SK-N-SH (cell line): Measurements from ENCODE around the gene PAPLN. TPM values are rescaled to one million over a fixed set of nuclear protein-coding genes. Genes with fewer than 3 reads are reported as not detected.

Experiments
- CTCF ChIA-PET: fragments of 300-600, 350-600 bp; formaldehyde crosslinking; extraction: SDS; loops from one replicate; lab custom pipeline; 2021; lab: Yijun Ruan, JAX
- POLR2A ChIA-PET: fragments of 350-600 bp; sonication (Branson Sonifier 250); formaldehyde crosslinking; extraction: SDS; loops from one replicate; lab custom pipeline; 2020; ENCODE audit warnings: antibody characterized with exemption, inconsistent platforms; lab: Yijun Ruan, JAX
- DNase-seq: peaks from one replicate; pipeline ENCODE4 v3.0.0; 2012
- H2AFZ ChIP-seq: fragments of 200-600 bp; sonication (generic); 2 replicates; pipeline ENCODE4 v1.8.1; 2016; ENCODE audit warnings: antibody characterized with exemption, mild to moderate bottlenecking, low read depth
- H3F3A ChIP-seq: fragments of 200-600 bp; sonication (generic); replicated peaks from 2 replicates; pipeline ENCODE3; 2016; ENCODE audit warnings: antibody characterized with exemption, mild to moderate bottlenecking; ENCODE audit not compliant: insufficient read depth
- H3K27ac ChIP-seq, 2 experiments: fragments of 200-500 bp in 1 of 2; fragments of 200-600 bp in 1 of 2; sonication (Bioruptor generic) in 1 of 2; sonication (generic), shearing (Covaris generic) in 1 of 2; 2 replicates each; pipeline versions ENCODE4 v1.5.1 to v1.6.1; 2014 to 2016; ENCODE audit warnings: low read depth in 2 of 2, inconsistent platforms in 1 of 2, low read length in 1 of 2, mild to moderate bottlenecking in 1 of 2, mixed read lengths in 1 of 2
- H3K27me3 ChIP-seq: fragments of 200-600 bp; sonication (generic), shearing (Covaris generic); 2 replicates; pipeline ENCODE4 v1.6.1; 2016; ENCODE audit warnings: mixed run types; ENCODE audit not compliant: insufficient read depth
- H3K36me3 ChIP-seq, 2 experiments: fragments of 200-500 bp in 1 of 2; fragments of 200-600 bp in 1 of 2; sonication (Bioruptor generic) in 1 of 2; sonication (generic) in 1 of 2; replicated peaks in 1 of 2; 2 replicates each; pipeline versions ENCODE3 to v1.5.1; 2014 to 2016; ENCODE audit warnings: low read length in 1 of 2, mild to moderate bottlenecking in 1 of 2; ENCODE audit not compliant: insufficient read depth in 2 of 2, control insufficient read depth in 1 of 2
- H3K4me1 ChIP-seq, 2 experiments: fragments of 200-500 bp in 1 of 2; fragments of 200-600 bp in 1 of 2; sonication (Bioruptor generic) in 1 of 2; sonication (generic), shearing (Covaris generic) in 1 of 2; 2 replicates each; pipeline versions ENCODE4 v1.5.1 to v1.6.1; 2014 to 2016; ENCODE audit warnings: low read depth in 1 of 2, low read length in 1 of 2, mixed run types in 1 of 2; ENCODE audit not compliant: insufficient read depth in 2 of 2, control insufficient read depth in 1 of 2
- H3K4me2 ChIP-seq: fragments of 200-600 bp; sonication (generic), shearing (Covaris generic); 2 replicates; pipeline ENCODE4 v1.6.1; 2017; ENCODE audit warnings: mixed run types
- H3K4me3 ChIP-seq, 2 experiments: fragments of 200-500 bp in 1 of 2; fragments of 200-600 bp in 1 of 2; sonication (Bioruptor generic) in 1 of 2; sonication (generic), shearing (Covaris generic) in 1 of 2; 2 replicates each; pipeline versions ENCODE4 v1.5.1 to v1.8.1; 2014 to 2016; ENCODE audit warnings: low read depth in 2 of 2, inconsistent platforms in 1 of 2, low read length in 1 of 2, mild to moderate bottlenecking in 1 of 2, mixed read lengths in 1 of 2, moderate library complexity in 1 of 2
- H3K79me2 ChIP-seq: fragments of 200-600 bp; sonication (generic); 2 replicates; pipeline ENCODE4 v1.8.1; 2017; ENCODE audit warnings: mild to moderate bottlenecking; ENCODE audit not compliant: insufficient read depth
- H3K9ac ChIP-seq: fragments of 200-600 bp; sonication (generic); 2 replicates; pipeline ENCODE4 v1.6.1; 2017; ENCODE audit warnings: mixed run types
- H3K9me2 ChIP-seq: fragments of 200-600 bp; sonication (generic); 2 replicates; pipeline ENCODE4 v1.6.1; 2017; ENCODE audit warnings: mixed run types
- H3K9me3 ChIP-seq: fragments of 200-600 bp; sonication (generic); 2 replicates; pipeline ENCODE4 v1.6.1; 2017; ENCODE audit warnings: mixed run types, mild to moderate bottlenecking, moderate library complexity
- H4K20me1 ChIP-seq: fragments of 200-600 bp; sonication (generic); 2 replicates; pipeline ENCODE4 v1.6.1; 2017; ENCODE audit warnings: mild to moderate bottlenecking, mixed run types; ENCODE audit not compliant: insufficient read depth
- FOSL2 ChIP-seq: IDR thresholded peaks from 2 replicates; pipeline ENCODE4 v1.4.0; 2012; ENCODE audit warnings: low read depth, mild to moderate bottlenecking, moderate library complexity, borderline replicate concordance
- FOXJ3 ChIP-seq: sonication (generic); formaldehyde crosslinking; IDR thresholded peaks from 2 replicates; pipeline ENCODE4 v1.5.1; 2020; ENCODE audit warnings: mild to moderate bottlenecking, missing genetic modification reagents
- FOXM1 ChIP-seq: IDR thresholded peaks from 2 replicates; pipeline ENCODE4 v1.4.0; 2012; ENCODE audit warnings: low read depth, mild to moderate bottlenecking
- NFIC ChIP-seq: IDR thresholded peaks from 2 replicates; pipeline ENCODE4 v1.4.0; 2012; ENCODE audit warnings: borderline replicate concordance
- RAD21 ChIP-seq: IDR thresholded peaks from 2 replicates; pipeline ENCODE4 v1.6.1; 2012; ENCODE audit warnings: mild to moderate bottlenecking, low read length
- REST ChIP-seq: IDR thresholded peaks from 2 replicates; pipeline ENCODE4 v1.6.1; 2012; ENCODE audit warnings: mild to moderate bottlenecking, low read depth, low read length, moderate library complexity
- ZBTB33 ChIP-seq: IDR thresholded peaks from 2 replicates; pipeline ENCODE4 v1.4.0; 2012; ENCODE audit warnings: low read depth, borderline replicate concordance
- WGBS: methylation state at CpG from one replicate; pipeline ENCODE4 v1.1.6; 2017; ENCODE audit warnings: low lambda C conversion rate; 5-methylcytosine and 5-hydroxymethylcytosine counted together
- polyA plus RNA-seq, 3 experiments: library from polyadenylated mRNA; depleted of rRNA; stranded (reverse); fragments of >200 nt; gene quantifications; 2 replicates each; pipeline ENCODE4 v1.2.3, GENCODE V29; 2012

PAPLN gene
- polyA plus RNA-seq, 1 of the 3 experiments (the other 2 are of a cell fraction), result 0.13 TPM

- H3K4me2 ChIP-seq, result no peak overlapping the region
- POLR2A ChIA-PET, result no interaction called here
These were observed 16.7 kb upstream of the PAPLN start for GRCh38 chr14:73220634-73221033.

More at GRCh38 chr14:73220634-73221033, 16.7 kb upstream of the PAPLN start:
- H4K20me1 ChIP-seq, result no peaks in the 10 kb centered on the region
- 100% methylated on average over 5 of the region's 5 CpGs for WGBS
- H2AFZ ChIP-seq, result no peak overlapping the region
- H3K4me3 ChIP-seq, result no peak overlapping the region
- H3K27me3 ChIP-seq, result no peaks in the 10 kb centered on the region
- no peaks in the 10 kb centered on the region; a peak in 1 of 4 replicates for H3K4me1 ChIP-seq
- no peak overlapping the region for H3K27ac ChIP-seq
- no peak for DNase-seq
- H3K79me2 ChIP-seq, result no peaks in the 10 kb centered on the region
- H3K9me2 ChIP-seq, result no peaks in the 10 kb centered on the region
- H3F3A ChIP-seq, result no peaks in the 10 kb centered on the region
- CTCF ChIA-PET, result interaction anchor here (1.1 kb wide), 1 partner anchor 11 kb away, joined by 3 read pairs; no protein-coding TSS in a partner anchor
- no peaks in the 10 kb centered on the region for H3K9me3 ChIP-seq
- TF ChIP-seq FOXM1 (no peak), RAD21 (no peak), NFIC (no peak), FOSL2 (no peak), REST (no peak), FOXJ3 (CRISPR knock-in tag) (no peak), ZBTB33 (no peak)
- H3K36me3 ChIP-seq, result peaks cover 30 to 51% of the 10 kb centered on the region in 2 experiments
- no peak overlapping the region for H3K9ac ChIP-seq
